Measurements from ENCODE around the gene UTP11.
"Not testable (repeated sequence)": the region's sequence is repeated elsewhere in the genome, so short reads cannot be mapped to it uniquely, and the experiment has no call there.

Gene UTP11, protein sequence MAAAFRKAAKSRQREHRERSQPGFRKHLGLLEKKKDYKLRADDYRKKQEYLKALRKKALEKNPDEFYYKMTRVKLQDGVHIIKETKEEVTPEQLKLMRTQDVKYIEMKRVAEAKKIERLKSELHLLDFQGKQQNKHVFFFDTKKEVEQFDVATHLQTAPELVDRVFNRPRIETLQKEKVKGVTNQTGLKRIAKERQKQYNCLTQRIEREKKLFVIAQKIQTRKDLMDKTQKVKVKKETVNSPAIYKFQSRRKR

GRCh38 chr1:38012363-38013226 lies at the start of gene UTP11:
Gene UTP11, plus strand, starts transcription at chr1:38012734. Its CDS starts 69 bp downstream, at chr1:38012803.
- DNase-seq: peak; percentile 98 to 99

DNA sequence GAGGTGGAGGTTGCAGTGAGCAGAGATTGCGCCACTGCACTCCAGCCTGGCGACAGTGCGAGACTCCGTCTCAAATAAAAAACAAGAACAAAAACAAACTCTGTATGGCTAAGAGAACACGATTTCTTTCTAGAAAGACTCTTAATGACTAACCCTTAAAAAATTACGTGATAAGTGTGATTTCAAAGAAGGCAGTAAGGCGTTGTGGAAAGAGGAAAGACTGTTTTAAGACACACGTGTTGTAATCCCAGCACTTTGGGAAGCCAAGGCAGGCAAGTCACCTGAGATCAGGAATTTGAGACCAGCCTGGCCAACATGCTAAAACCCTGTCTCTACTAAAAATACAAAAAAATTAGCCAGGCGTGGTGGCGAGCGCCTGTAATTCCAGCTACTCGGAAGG lies 48.4 kb upstream of the UTP11 start:
- not testable (repeated sequence) for DNase-seq

- DNase-seq: no peak
Observed at GRCh38 chr1:37965301-37965700, 47.2 kb upstream of the UTP11 start.

DNA sequence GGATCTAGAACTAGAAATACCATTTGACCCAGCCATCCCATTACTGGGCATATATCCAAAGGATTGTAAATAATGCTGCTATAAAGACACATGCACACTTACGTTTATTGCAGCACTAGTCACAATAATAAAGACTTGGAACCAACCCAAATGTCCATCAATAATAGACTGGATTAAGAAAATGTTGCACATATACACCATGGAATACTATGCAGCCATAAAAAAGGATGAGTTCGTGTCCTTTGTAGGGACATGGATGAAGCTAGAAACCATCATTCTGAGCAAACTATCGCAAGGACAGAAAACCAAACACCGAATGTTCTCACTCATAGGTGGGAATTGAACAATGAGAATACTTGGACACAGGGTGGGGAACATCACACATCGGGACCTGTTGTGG lies 38.9 kb upstream of the UTP11 start:
- DNase-seq: not testable (repeated sequence)

DNA sequence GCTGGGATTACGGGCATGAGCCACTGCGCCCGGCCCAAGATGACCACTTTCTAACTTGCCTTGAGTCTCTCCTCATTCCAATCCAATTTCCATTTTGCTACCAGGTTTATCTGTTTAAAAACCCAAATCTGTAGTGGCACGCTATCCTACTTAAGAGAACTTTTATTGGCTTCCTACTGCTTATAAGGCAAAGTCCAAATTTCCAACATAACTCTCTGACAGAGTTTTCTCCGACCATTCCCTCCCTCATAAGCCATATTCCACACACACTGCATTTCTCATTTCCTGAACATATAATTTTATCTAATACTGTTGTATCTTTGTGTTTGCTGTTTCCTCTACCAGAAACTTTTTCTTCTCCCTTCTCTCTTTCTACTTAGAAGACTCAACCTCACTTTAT lies 38.0 kb upstream of the UTP11 start:
- DNase-seq: no peak

DNA sequence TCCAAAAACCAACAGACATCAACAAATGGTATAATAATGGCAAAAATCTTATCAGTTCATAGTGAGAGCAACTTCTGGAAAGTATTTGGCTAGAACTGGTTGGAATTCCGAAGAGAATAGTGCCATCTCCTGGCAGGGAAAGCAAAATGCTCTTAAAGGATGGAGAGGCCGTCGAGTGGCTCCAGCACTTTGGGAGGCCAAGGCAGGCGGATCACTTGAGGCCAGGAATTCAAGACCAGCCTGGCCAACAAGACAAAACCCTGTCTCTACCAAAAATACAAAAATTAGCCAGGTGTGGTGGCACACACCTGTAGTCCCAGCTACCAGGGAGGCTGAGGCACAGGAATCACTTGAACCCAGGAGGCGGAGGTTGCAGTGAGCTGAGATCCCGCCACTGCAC lies 37.5 kb upstream of the UTP11 start:
- peak in 1 of 2 experiments; percentile 14 for DNase-seq

DNA sequence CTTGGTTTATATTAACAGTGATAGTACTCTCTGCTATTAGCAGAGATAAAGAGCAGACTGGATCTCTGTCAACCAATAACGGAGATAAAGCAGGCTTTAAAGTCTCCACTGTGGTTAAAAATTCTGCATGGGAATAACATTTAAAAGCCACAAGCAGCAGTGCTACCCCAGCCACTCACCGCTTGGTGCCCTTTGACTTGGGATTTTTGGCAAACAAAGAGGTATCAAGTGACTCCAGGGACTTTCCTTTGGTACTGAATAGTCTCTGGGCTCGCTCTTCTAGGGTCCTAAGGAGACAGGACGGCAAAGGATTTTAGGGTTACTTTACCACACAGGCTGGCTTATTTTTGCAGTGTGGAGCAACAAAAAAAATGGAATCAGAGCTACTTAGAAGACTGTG lies 34.0 kb upstream of the UTP11 start:
- no peak for DNase-seq

- no peak for DNase-seq
Observed at GRCh38 chr1:37983546-37983945, 29.0 kb upstream of the UTP11 start.

GRCh38 chr1:37987679-37988078 lies 24.9 kb upstream of the UTP11 start:
- no peak for DNase-seq

GRCh38 chr1:37989361-37989930 lies 23.1 kb upstream of the UTP11 start:
- peak; percentile 41 to 51 for DNase-seq

DNA sequence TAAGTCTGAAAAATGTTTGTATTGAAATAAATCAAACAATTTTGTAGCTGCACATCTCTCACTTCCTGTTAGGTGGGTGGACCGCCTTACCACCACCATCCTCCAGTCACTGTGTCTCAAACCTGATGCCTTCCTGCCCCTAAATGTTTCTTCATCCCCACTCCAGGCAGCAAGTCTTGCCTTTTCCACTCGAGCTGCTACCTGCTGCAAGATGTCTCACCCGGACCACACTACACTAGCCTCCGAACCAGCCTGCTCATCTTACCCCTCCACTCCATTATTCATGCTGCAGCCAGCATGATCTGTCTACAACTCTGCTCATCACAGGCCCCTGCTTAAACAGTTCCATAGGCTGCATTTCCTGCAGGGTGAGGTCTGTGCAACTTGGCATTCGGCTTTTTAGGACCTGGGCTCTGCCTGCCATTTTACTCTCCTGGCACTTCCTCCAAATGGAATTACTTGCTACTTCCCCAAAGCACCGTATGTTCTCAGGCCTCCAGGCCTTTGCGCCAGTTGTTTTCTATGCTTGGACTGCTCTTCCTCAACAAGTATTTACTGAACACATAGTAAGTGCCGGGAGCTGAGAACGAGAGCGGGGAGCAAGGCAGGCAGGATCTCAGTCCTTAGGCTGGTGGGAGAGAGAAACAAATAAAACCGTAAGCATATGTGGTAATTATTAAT lies 17.5 kb upstream of the UTP11 start:
- DNase-seq: no peak

GRCh38 chr1:37995751-37996345 lies 16.7 kb upstream of the UTP11 start:
- no peak for DNase-seq

- DNase-seq: no peak
Observed at GRCh38 chr1:37997256-37998088, 15.1 kb upstream of the UTP11 start.

DNA sequence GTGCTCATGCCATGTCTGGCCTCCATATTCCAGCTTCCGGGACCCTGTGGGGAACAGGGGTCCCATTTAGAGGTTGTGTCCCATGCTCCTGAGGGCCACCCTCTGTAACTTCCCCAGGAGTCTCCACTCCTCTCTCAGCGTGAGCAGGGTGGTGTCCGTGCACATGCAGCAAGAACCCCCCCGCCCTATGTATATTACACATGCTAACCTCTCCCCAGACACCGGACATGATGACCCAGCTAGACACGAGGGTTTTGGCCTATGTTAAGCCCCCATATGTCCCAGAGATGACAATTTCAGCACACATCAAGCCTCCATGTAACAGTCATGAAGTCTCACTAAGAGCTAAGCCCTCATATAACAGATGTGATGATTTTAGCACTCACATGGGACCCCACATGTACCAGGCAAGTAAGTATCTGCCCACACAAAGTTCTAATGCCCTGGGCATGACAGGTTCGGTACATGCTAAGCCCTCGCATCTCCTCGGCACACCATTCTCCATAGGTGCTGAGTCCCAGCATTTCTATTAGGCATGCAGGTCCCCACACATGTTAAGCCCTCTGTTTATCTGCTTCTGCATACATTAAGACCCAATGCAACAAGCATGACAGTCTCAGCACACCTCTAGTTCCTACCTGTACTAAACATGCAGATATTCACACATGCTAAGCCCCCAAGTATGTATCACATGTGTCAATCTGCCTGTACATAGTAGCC lies 14.3 kb upstream of the UTP11 start:
- no peak for DNase-seq

GRCh38 chr1:37998913-37999429 lies 13.6 kb upstream of the UTP11 start:
- no peak for DNase-seq

DNA sequence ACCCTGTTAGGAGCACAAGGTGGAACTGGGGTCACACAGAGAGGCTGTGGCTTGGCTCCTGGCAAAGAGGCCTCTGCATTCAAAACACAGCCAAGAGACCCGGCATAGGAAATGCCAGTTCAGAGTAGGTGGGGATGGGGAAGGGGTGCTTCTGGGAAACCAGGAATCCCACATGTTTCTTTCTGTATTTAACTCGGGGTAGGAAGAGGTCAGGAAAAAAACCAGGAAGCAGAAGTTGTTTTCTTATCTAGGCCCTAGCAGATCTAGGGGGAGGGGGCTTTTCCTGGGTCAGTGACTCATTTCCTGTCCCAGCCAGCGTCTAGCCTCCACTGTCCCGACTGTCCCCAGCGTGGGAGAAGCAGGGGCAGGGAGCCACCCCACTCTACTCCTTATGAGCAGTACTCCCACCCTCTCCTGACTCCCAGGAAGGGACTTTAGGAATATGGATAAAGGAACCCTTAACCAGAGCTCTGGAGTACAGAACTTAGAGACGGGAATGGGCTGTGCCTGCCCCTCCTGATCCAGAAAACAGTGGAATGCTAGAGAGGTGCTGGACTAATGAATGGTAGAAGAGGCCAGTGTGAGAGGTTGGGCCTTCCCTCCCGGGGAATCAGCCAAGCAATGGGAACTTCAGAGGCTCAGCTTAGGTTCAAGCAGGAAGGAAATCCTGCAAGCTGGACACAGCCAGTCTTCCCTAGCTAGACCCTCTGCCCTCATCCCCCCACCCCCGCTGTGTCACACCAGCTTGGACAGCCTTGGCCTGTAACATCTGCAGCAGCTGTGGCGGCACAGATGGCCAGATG lies 12.9 kb upstream of the UTP11 start:
- peak; percentile 35 to 46 for DNase-seq

GRCh38 chr1:38000233-38000528 lies 12.4 kb upstream of the UTP11 start:
- no peak for DNase-seq

DNA sequence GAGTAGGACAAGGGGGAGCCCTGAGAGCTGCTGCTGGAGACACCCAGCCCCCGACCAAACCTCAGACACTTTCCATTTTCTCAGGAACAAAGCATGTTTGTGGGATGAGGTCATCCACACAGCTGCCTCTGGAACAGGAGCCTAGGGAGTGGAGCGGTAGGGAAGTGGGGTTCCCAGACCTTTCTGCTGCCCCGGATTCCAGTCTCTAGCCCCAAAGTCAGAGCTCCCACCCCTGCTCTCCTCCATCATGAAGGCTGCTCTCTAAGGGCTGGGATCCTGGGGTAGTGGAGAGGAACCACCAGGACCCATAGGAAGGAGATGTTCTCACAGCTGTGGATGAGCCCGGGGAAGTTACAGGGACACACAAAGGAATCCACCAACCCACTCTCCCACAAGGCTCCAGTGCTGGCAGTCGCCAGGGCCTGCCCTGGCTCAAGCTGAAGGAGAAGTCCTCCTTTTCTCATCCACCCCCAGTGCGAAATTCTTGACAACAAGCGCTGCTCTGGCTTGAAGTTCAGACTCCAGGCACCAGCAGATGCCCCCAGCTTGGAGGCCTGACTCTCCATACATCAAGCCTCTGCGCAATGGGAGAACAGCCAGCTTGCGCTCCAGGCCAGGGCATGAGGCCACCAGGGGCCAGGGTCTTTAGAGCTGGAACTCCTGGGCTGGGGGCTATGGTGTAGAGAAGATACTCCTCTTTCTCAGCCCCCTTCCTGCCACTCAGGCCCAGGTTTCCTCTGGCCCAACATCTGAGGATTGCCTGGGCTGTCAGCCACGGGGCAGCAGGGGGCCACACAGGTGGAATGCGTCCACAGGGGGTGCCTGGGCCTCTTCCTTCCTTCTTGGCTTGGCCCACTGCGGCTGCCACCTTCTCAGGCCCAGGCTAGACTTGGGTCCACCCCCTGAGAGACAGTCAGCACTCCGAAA lies 11.7 kb upstream of the UTP11 start:
- DNase-seq: no peak
